Activated T-cell treated with anti-CD3 and anti-CD28 coated beads for 1 hour (primary cell): ENCODE results near the gene KCNH5.

ENCODE experiments used
- DNase-seq: peaks from one replicate; pipeline ENCODE4 v3.0.0-alpha.2; 2020; ENCODE audit warnings: low read depth

The KCNH5 gene

DNA sequence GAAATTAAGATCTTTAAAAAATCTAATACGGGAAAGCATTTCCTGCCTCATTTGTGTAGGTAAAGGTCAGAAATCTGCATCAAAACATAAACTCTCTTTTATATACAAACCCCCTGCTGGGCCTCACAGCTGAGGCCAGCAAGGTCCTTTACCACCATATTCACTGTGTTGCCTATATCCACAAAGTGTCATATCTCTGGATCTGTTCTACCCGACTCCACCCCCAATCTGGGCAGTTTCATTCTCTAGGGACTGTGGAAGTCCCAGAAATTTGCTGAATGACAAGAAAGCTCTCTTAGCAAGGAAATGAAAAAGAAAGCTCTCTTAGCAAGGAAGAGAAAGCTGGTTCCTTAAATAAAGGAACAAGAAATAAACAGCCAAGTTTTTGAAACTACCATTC, 301.7 kb downstream of the KCNH5 start:
- no peak for DNase-seq

DNA sequence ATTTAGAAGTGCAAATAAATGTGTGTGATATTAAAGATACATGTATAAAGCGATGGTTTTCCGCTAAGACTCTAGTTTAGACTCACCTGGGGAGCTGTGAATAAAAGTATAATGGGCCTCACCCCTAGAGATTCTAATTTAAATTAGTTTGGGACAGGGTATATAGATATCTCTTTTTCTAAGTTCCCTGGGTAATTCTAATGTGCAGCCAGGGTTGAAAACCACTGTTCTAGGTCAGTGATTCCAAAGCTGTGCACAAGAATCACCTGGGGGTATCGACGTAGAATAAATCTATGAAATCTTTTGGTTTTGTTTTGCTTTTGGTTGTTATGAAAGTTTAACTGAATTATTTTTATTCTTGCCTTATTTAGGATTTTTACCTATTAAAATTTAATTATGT, 302.1 kb downstream of the KCNH5 start:
- no peak for DNase-seq

DNA sequence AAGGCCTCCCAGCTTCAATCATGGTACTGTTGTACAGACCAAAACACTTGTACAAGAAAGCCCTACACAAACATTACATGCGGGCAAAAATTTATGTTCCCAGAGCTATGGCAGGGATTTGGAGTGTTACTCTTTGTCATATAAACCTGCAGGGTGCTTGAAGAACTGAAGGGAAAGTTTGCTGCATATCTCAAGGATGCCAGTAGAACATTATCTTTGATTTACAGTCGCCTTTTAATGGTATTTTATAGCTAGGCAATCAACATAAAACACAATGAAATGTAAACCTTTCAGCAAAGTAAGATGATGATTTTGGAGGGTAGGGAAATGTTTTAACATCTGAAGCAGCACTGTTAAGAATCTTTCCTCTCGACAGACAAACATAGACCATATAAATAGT, 305.6 kb downstream of the KCNH5 start:
- no peak for DNase-seq

DNA sequence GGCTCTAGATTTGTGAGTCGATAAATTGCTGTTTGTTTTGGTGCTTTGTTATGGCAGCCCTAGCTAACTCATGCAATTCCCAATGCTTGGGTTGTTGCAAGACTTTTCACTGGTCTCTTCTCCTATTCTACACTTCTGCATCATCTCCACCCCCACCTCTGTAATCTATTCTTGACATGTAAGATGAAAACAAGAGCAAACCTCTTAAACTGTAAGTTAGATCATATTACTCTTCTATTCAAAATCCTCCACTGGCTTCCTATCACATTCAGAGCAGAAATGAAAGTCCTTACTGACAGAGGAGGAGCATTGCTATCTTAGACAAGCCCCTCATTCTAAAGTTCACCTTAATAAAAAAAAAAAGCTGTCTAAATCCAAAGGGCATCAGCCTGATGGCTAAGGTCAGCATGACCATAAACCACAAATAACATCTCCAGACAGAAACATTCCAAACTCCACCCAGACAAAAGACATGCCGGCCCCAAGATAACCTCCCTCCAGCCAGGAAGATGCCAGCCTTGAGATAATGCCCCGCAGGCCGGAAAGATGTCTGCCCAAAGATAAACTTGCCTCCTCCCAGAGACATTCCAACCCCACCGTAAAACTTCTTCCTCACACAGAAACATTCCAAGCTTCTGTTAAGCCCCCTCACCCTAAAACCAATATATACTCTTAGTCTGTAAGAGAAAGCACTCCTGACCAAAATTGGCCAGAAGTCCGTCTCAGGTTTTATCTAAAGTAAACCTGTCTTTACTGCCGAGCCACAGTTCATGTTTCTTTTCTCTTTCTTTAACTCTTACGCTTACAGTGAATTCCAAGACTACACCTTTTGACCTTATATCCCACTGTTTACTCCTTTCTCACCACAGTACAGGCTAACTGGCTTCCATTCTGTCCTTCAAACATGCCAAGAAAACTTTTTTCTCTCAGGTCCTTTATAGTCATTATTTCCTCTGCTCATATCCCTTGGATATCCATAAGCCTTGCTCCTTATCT, 308.9 kb downstream of the KCNH5 start:
- DNase-seq, result no peak

DNA sequence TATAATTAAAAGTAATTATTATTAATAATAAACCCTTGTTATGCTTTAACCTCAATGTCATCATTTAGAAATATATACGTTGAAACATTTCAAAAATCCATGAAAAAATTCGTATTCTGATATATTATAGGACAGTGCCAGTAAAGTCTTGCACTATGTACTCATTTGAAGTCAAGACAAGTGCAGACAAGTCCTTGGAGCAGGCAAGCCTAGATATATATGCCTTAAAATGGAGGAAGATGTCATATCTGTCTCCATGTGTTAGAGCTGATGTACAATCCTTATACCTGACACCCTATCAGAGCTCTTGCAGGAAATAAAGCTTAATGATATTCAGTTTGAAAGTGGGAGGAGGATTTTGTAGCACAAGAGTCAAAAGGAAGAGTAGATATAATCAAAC, 310.4 kb downstream of the KCNH5 start:
- no peak for DNase-seq

DNA sequence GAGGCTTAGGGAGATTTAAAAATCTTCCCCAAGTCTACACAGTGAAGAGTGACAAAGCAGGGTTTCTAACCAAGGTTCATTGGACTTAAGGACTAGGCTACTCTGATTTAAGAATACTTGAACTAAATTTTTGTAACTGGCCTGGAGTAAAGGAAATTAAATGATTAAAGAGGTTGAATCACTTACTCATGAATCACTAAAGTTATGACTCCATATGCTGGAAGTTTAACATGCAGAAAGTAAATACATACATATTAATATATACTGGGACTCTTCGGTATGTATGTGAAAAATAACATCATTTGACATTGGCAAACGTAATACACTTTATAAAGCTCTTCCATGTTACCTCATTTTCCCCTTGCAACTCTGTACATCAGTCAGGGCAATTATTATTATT, 322.9 kb downstream of the KCNH5 start:
- no peak for DNase-seq

DNA sequence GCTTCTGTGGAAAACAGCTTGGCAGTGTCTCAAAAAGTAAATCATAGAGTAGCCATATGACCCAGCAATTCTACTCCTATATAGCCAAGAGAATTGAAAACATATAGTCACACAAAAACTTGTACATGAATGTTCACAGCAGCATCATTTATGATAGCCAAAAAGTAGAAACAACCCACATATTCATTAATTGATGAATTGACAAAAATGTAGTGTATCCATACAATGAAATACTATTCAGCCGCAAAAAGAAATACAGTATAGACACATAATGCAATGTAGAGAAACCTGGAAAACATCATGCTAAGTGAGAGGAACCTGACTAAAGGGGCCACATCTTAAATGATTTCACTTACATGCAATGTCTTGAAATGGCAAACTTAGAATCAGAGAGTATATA, 326.6 kb downstream of the KCNH5 start:
- no peak for DNase-seq

DNA sequence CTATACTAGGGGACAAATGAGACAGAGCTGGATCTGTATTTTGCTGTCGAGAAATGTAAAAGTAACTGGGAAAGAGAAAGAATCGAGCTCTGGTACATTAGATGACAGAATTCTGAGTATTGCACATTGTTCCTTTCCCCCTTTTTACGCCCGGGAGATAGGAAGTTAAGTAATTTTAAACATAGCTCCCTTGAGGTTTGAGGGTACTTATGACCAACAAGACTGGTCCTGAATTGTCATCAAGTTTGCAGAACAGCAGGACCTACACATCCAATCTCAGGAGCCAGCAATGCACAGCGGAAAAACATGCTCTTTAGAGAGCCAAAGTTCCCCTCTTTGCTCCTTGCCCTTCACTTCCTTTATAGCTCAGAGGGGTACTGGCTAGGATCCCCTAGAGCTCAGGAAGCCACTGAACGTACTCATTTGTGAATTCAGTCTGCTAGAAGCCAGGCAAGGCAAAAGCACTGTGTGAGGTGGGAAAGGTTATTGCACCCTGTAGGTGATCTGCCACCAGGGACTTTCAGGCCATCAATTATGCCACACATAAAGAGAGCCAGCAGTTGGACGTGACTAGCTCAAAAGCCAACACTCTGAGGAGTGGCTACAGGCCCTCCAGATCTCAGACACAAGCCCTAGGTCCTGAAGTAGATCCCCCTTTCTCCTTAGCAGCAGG, 333.8 kb downstream of the KCNH5 start:
- DNase-seq, result no peak

DNA sequence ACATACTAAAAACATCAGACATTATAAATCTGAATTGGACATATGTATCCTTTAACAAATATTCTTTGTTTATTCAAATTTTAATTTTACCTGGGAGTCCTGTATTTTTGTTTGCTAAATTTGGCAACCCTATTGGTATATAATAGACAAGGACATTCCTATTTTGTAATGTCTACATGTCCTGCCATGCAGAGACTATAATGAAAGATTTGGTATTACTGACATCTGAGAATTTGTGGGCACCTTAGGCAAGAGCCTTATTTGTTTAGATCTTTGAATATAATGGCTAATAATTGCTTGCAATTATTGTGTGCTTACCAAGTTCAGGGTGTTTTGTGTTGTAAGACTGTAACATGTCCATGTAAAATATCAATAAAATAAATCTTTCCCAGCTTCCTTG, 334.4 kb downstream of the KCNH5 start:
- DNase-seq, result no peak

DNA sequence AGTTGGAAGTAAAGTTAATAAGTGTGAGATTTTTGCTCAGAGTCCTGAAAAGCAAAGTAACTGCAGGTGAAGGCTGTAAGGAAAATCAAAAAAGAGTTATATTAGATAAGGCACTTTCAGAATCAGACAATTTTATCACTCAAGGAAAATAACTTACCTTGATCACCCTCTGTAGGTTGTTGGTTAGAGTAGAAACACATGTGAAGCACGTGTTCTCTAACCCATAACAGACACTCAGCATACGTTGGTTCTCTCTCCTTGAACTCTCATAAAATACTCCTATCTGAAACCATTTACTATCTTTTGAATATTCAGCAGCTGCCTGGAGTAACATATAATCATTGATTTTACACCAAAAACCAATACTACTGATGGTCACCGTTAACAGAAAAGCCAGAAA, 335.5 kb downstream of the KCNH5 start:
- DNase-seq, result no peak

DNA sequence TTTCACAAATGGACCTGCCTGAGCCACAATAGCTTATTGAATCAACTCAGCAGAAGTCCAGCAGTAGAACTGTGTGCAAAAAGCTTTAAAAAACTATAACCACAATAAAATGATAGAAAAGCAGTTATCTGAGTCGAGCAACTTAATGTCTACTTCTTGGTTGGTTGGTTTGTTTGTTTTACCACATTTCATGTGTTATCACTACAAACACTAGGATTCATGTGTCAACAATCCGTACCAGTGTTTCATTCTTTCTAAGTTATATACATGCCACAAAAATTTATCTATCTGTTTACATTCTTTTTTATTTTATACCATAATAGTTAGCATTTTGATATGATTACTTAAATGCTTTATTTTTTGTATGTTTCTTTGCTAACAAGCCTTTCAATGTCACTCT, 339.0 kb downstream of the KCNH5 start:
- DNase-seq, result no peak

DNA sequence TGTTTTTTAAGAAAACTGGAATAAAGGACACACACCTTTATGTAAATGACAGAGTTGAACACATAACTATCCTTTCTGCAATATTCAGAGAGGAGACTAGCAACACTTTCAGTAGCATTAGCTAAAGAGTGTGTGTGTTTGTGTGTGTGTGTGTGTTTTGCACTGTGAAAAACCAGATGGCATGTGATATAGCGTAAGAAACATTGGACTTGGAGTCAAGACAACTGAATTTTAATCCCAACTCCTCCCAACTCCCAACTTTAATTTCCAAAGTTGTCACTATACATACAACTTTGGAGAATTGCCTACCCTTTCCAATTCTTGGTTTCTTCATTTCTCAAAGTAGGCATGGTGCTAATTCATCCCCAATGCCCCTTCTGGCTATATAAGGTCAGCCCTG, 347.8 kb downstream of the KCNH5 start:
- DNase-seq, result no peak

DNA sequence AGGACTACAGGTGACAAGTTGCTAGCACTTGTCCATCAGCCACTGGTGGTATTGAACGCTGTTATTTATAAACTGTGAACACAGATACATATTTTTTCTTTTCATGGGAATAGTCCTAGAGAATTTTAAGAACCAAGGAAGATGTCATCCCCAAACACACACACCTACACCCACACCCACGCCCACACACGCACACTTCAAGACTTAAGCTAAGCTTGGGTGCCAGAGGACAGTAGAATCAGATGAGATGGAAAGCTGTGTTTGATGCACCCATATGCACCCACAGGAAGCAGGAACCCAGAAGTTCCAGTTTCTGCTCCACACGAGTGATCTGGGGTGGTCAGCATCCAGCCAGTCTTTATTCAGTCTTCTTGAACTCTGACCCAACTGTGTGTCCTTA, 348.3 kb downstream of the KCNH5 start:
- DNase-seq, result no peak

DNA sequence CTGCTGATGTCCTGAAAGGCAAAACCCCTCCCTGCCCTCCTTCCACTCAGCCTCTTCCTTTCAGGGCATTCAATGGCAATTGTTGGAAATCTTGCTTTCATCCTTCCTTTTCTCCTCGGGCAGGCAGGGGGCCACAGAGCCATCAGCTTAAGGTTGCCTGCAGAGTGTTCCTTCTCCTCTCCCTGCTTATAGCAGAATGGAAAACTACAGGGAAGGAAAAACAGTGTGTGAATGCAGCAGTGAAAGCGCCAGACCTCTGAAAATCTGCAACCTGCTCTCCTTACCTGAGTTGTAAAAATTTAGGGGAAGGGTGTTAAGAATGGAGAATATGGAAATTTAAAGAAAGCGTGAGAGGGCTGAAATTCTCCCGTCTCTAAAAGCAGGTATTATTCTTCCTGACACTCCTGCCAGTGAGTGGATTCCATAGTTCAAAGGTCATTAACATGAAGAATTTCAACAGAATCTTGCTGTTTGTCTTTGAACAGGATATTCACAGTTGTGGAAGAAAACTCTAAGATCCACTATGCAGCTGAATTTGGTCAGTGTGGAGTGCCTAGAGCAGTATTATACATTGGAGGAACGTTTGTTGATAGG, 348.8 kb downstream of the KCNH5 start:
- DNase-seq, result no peak

DNA sequence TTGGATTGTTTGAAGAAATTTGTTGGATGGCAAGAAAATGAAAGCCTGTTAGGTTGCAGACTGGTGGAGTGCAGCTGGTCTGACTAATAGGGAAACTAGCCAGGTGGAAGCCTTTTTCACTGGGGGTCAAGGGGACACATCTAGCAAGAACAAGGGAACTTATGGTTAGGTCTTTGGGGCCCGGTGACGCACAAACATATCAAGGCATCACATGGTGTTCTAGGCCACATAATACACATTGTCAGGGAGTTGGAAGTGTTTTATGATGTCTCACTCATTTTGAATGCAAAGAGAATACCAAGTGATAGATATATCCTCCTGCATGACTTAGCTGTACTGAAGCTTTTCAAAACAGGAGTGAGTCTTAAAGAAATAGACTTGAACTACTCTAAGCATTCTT, 351.2 kb downstream of the KCNH5 start:
- DNase-seq, result no peak

DNA sequence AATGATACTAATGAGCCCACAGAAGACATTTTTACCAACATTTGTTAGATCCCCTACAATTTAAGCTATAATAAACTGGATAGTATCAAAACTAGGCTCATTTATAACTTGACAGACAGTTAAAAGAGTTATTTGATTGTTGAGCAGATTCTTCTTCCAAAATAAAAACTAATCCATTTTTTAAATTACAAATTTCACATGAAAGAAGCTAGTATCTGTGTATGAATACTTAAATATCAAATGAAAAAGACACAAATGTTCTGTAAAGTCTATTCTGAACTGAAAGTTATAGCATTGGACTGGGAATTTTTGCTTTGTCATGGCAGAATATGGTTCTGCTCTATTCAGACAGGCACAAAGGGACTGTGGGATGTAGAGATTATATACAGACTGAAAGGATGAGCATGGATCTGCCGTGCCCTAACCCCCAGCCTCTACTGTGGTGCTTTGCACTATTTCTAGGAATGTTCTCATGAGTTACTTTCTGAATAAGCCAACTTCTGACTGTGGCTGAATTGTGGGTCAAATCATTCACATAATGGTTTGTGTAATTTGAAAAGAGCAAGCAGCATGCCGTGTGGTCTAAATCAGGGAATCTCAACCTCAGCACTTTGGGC, 352.7 kb downstream of the KCNH5 start:
- no peak for DNase-seq

DNA sequence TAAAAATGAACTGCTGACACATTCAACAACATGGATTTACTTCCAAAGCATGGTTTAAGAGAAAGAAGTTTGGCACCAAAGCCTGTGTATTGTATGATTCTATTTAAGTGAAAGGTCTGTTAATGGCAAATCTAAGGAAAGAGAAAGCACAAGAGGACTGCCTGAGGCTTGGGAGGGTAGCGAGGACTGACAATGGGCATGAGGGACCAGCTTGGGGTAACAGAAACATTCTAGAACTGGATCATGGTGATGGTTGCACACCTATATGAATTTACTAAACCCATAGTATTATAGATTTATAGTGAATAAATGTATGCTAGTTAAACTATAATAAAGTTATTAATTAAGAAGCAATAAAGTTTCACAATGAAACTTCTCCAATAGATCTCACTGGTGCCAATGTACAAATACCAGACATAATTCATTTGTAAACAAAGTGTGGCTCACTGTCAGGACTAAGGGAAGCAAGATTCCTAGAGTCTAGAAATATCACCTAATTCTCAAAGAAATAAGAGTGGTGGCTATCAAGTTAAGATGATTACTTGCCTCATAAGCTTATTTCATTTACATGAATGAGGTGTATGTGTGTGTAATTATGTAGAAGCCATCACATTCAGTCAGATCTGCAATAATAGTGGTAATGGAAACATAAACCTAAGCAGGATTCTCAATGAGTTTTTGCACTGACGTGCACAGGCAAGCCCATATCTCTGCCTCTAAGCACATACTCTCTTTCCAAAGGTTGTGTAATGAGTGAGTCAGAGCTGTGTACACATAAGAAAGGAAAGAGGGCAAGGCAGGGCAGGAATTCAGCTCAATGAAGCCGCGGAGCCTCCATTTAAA, 353.4 kb downstream of the KCNH5 start:
- no peak for DNase-seq

DNA sequence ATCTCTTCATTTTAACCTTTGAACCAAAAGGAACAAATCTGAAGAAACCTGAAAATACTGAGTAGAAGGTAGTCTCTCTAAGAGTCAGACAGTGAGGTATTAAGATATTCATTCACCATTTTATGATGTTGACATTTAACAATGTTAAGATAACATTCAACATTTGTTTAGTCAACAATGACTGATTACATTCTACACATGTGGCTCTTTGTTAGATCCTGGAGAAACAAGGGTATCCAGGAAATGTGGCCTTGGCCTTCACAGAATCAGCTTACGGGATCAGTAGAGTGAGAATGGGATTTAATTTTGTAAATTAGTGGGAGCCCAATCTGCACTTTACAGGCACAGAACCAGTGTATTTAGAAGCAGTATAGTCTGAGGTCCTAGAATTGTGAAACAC, 355.5 kb downstream of the KCNH5 start:
- no peak for DNase-seq

DNA sequence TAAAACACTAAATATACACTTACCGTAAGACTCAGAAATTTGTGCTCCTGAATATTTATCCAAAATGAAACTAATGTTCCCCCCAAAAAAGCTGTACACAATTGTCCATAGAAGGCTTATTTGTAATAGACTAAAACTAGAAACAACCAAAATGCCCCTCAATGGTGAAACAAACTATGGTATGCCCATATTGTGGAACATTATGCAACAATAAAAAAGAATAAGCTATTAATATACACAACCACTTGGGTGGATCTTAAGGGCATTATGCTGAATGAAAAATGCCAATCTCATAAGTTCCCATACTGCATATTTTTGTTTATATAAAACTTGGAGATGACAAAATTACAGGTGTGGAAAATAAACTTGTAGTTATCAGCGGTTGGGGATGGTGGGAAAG, 357.4 kb downstream of the KCNH5 start:
- no peak for DNase-seq

DNA sequence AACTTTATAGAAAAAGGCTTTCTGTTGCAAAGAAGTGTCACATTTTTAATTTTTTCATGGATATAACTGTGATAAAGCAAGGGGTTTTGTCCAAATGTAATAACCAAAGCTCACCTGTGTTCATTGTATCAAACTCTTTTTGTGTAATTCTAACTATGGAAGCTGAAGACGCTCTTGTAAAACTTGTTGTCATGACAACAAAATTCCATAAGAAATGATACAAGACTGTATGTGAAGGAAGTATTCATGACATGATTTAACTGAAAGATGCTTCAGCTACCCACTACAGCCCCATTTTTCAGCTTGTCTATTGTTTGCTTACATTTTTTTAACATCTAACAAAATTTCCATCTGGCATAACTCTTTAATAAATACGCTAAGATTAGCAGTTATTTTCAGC, 360.9 kb downstream of the KCNH5 start:
- no peak for DNase-seq

DNA sequence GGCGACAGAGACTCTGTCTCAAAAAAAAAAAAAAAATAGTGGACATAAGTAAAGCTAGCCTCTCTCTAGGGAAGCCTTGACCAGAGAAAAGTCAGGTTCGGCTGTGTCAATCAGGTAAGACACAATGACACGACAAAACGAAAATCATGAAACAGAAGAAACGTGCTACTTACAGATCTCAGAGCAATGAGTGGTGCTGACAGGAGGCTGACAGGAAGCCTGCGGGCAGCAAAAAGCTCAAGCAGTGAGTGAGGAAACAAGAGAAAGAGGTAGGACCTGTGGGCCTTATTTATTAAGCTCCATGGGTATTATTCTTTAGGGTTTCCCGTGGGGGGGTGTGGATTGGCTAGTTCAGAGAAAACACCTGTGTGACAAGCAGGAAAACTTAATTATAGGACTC, 363.1 kb downstream of the KCNH5 start:
- DNase-seq, result no peak
